ENCODE measurements around the gene SIRT5.

GRCh38 chr6:13661647-13662046 lies 87.2 kb downstream of the SIRT5 start:
- TF ChIP-seq CTCF (conservative IDR thresholded peaks at IDR 0.05; ENCODE audit: low read depth in 2 of 2) (no peak), EZH2 (IDR thresholded peaks at IDR 0.05; ENCODE audit: low read depth, unreplicated experiment) (no peak), POLR2AphosphoS5 (IDR thresholded peaks at IDR 0.05; ENCODE audit: low read depth) (no peak), EZH2phosphoT487 (IDR thresholded peaks at IDR 0.05; ENCODE audit: unreplicated experiment) (no peak), CREB1 (CRISPR knock-in tag; IDR thresholded peaks at IDR 0.05; ENCODE audit: low read depth) (no peak), REST (IDR thresholded peaks at IDR 0.05; ENCODE audit: unreplicated experiment) (no peak)

Data from GM23338 (cell line).